OCI-LY1 (cell line): ENCODE data around the gene OSBPL6.

Source experiments
- H2AFZ ChIP-seq: fragments of 200-600 bp; sonication (generic), shearing (Covaris generic); 2 replicates; pipeline ENCODE4 v1.6.0; 2014; ENCODE audit warnings: antibody characterized with exemption, mild to moderate bottlenecking, low read length
- H3F3A ChIP-seq: fragments of 200-600 bp; sonication (generic), shearing (Covaris generic); 2 replicates; pipeline ENCODE4 v1.6.0; 2014; ENCODE audit warnings: mild to moderate bottlenecking, antibody characterized with exemption, low read length, moderate library complexity; ENCODE audit not compliant: insufficient read depth
- H3K27ac ChIP-seq: fragments of 200-600 bp; sonication (generic); 2 replicates; pipeline ENCODE4 v1.5.1; 2014; ENCODE audit warnings: low read length, mixed run types, mild to moderate bottlenecking, low read depth; ENCODE audit not compliant: poor library complexity, severe bottlenecking
- H3K27me3 ChIP-seq: fragments of 200-600 bp; sonication (generic); 2 replicates; pipeline ENCODE4 v1.6.0; 2014; ENCODE audit warnings: antibody characterized with exemption, mild to moderate bottlenecking, low read length, moderate library complexity; ENCODE audit not compliant: insufficient read depth
- H3K36me3 ChIP-seq: fragments of 200-600 bp; sonication (generic); 2 replicates; pipeline ENCODE4 v1.6.1; 2014; ENCODE audit warnings: mild to moderate bottlenecking, antibody characterized with exemption, low read length, moderate library complexity, mixed read lengths; ENCODE audit not compliant: insufficient read depth
- H3K4me1 ChIP-seq: fragments of 200-600 bp; sonication (generic); 2 replicates; pipeline ENCODE4 v1.5.1; 2014; ENCODE audit warnings: mild to moderate bottlenecking, low read length, moderate library complexity; ENCODE audit not compliant: insufficient read depth, severe bottlenecking
- H3K4me2 ChIP-seq: fragments of 200-600 bp; sonication (generic), shearing (Covaris generic); 2 replicates; pipeline ENCODE4 v1.6.1; 2014; ENCODE audit warnings: low read length
- H3K4me3 ChIP-seq: fragments of 200-600 bp; sonication (generic); 2 replicates; pipeline ENCODE4 v1.5.1; 2014; ENCODE audit warnings: low read length, low read depth, mild to moderate bottlenecking, mixed read lengths; ENCODE audit not compliant: poor library complexity, severe bottlenecking
- H3K79me2 ChIP-seq: fragments of 200-600 bp; shearing (Covaris generic); 2 replicates; pipeline ENCODE4 v1.6.1; 2016; ENCODE audit warnings: mixed run types, low read length, mixed read lengths; ENCODE audit not compliant: insufficient read depth
- H3K9ac ChIP-seq: fragments of 200-600 bp; sonication (generic), shearing (Covaris generic); 2 replicates; pipeline ENCODE4 v1.6.1; 2014; ENCODE audit warnings: mild to moderate bottlenecking, low read length, mixed read lengths
- H3K9me2 ChIP-seq: fragments of 200-600 bp; sonication (generic), shearing (Covaris generic); 2 replicates; pipeline ENCODE4 v1.6.1; 2014; ENCODE audit warnings: low read depth, mild to moderate bottlenecking, low read length, mixed read lengths
- H3K9me3 ChIP-seq: fragments of 200-600 bp; shearing (Covaris generic); 2 replicates; pipeline ENCODE4 v1.6.1; 2014; ENCODE audit warnings: low read length, mixed read lengths
- H4K20me1 ChIP-seq: fragments of 200-600 bp; sonication (generic), shearing (Covaris generic); 2 replicates; pipeline ENCODE4 v1.6.0; 2016; ENCODE audit warnings: mild to moderate bottlenecking, low read length; ENCODE audit not compliant: insufficient read depth
- EZH2 ChIP-seq: fragments of 200-600 bp; sonication (generic), shearing (Covaris generic); IDR thresholded peaks from 2 replicates; pipeline ENCODE4 v1.8.0; 2017; ENCODE audit warnings: borderline replicate concordance, mixed run types, mild to moderate bottlenecking, antibody characterized with exemption, low read length, moderate library complexity, mixed read lengths
- TF ChIP-seq, protein P1 (sequence below): fragments of 200-600 bp; sonication (generic), shearing (Covaris generic); IDR thresholded peaks from 2 replicates; pipeline ENCODE4 v1.5.1; 2017; ENCODE audit warnings: mild to moderate bottlenecking, antibody characterized with exemption, low read length, moderate library complexity, mixed read lengths

The OSBPL6 gene

DNA sequence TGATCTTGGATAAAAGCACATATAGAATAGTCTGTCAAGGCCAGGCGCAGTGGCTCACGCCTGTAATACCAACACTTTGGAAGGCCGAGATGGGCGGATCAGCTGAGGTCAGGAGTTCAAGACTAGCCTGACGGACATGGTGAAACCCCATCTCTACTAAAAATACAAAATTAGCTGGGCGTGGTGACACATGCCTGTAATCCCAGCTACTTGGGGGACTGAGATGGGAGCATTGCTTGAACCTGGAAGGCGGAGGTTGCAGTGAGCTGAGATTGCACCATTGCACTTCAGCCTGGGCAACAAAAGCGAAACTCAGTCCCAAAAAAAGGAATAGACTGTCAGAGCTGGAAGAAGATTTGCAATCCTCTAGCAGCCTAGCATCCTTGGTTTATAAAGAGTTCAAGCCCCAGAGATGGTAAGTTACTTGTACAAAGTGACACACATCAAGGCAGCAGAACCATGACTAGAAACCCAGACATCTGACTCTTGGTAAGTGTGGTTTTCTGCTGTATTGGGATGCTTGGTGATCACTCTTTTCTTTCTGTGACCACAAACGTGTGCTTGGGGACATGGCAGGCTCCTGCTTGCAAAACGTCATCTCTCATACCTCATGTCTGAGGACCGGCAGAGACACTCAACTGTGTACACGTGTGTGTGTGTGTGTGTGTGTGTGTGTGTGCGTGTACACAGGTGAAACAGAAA, 69.0 kb downstream of the OSBPL6 start:
- no peaks in the 10 kb centered on the region for H3K9me2 ChIP-seq
- no peaks in the 10 kb centered on the region for H3K9me3 ChIP-seq
- no peaks in the 10 kb centered on the region for H4K20me1 ChIP-seq
- H3K4me1 ChIP-seq, result no peaks in the 10 kb centered on the region
- no peak overlapping the region for H3K4me3 ChIP-seq
- no peak overlapping the region for H3K27ac ChIP-seq
- TF ChIP-seq, protein P1, sequence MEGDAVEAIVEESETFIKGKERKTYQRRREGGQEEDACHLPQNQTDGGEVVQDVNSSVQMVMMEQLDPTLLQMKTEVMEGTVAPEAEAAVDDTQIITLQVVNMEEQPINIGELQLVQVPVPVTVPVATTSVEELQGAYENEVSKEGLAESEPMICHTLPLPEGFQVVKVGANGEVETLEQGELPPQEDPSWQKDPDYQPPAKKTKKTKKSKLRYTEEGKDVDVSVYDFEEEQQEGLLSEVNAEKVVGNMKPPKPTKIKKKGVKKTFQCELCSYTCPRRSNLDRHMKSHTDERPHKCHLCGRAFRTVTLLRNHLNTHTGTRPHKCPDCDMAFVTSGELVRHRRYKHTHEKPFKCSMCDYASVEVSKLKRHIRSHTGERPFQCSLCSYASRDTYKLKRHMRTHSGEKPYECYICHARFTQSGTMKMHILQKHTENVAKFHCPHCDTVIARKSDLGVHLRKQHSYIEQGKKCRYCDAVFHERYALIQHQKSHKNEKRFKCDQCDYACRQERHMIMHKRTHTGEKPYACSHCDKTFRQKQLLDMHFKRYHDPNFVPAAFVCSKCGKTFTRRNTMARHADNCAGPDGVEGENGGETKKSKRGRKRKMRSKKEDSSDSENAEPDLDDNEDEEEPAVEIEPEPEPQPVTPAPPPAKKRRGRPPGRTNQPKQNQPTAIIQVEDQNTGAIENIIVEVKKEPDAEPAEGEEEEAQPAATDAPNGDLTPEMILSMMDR, result no peak
- TF ChIP-seq EZH2, result no peak
- no peak overlapping the region for H3K4me2 ChIP-seq
- no peak overlapping the region for H3K9ac ChIP-seq
- H3K79me2 ChIP-seq, result no peaks in the 10 kb centered on the region
- no peaks in the 10 kb centered on the region for H3K27me3 ChIP-seq
- no peaks in the 10 kb centered on the region for H3F3A ChIP-seq
- H2AFZ ChIP-seq, result no peak overlapping the region
- H3K36me3 ChIP-seq, result no peaks in the 10 kb centered on the region

DNA sequence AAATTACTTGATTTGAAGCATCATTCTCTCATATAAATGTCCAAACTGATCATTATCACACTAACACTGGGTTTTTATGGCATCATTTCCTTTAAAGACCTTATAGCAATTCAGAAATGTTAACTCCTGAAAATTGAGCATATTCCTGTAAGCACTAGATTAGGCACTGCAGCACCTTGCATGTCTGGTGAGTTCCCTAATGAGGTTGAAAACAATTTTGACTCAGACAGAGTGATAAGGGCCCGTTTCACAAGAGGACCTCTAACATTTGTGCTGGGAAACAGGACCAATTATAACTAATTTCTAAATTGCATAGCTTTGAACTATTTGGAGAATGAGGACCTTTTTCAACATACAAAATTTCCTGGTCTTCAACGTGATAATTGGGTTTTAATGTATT, 69.9 kb downstream of the OSBPL6 start:
- no peak overlapping the region for H3K4me2 ChIP-seq
- H3K36me3 ChIP-seq, result no peaks in the 10 kb centered on the region
- H3K27me3 ChIP-seq, result no peaks in the 10 kb centered on the region
- no peaks in the 10 kb centered on the region for H4K20me1 ChIP-seq
- no peaks in the 10 kb centered on the region for H3K4me1 ChIP-seq
- no peaks in the 10 kb centered on the region for H3K9me3 ChIP-seq
- no peak overlapping the region for H3K4me3 ChIP-seq
- H3K27ac ChIP-seq, result no peak overlapping the region
- no peaks in the 10 kb centered on the region for H3F3A ChIP-seq
- no peaks in the 10 kb centered on the region for H3K9me2 ChIP-seq
- no peak overlapping the region for H3K9ac ChIP-seq
- no peak for TF ChIP-seq EZH2
- no peaks in the 10 kb centered on the region for H3K79me2 ChIP-seq
- H2AFZ ChIP-seq, result no peak overlapping the region

DNA sequence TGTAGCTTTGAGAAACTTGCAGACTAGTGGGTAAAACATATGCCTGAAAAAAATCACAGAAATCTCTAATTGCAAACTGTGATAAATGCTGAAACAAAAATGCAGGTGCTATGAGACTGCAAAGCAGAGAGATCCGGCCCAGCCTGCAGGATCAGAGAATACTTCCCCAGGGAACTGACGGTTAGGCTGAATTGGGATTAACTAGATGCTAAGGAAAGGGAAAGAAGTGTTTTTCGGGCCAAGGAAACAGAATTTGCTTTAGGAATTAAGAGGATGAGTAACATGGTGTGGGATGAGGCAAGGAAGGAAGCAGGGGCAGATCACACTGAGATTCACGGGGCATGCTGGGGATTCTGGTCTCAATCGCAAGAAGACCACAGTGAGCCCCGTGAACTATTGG, 71.5 kb downstream of the OSBPL6 start:
- H4K20me1 ChIP-seq, result no peaks in the 10 kb centered on the region
- no peaks in the 10 kb centered on the region for H3K36me3 ChIP-seq
- TF ChIP-seq, protein P1, result no peak
- no peak for TF ChIP-seq EZH2
- no peaks in the 10 kb centered on the region for H3K4me1 ChIP-seq
- no peaks in the 10 kb centered on the region for H3K9me2 ChIP-seq
- H2AFZ ChIP-seq, result no peak overlapping the region
- H3K9ac ChIP-seq, result no peak overlapping the region
- no peaks in the 10 kb centered on the region for H3K27me3 ChIP-seq
- no peak overlapping the region for H3K27ac ChIP-seq
- H3K9me3 ChIP-seq, result no peaks in the 10 kb centered on the region
- H3K4me3 ChIP-seq, result no peak overlapping the region
- no peaks in the 10 kb centered on the region for H3K79me2 ChIP-seq
- H3K4me2 ChIP-seq, result no peak overlapping the region
- H3F3A ChIP-seq, result no peaks in the 10 kb centered on the region

DNA sequence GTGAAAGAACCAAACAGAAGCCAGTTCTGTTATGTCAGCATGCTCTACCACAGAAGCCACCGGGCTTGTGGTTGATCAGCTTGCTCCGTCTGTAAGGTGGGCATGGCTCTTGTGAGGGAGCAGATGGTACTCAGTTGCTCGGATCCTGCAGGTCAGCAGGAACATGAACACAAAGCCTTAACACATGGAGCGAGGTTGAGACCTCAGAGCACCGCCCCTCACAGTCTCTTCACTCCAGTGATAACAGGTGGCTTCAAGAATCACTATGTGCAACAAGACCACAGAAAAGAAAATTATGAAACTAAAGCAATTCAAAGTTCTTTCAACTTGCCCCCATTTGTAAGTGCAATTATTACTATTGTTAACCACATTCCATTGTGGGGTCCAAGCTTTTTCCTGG, 72.1 kb downstream of the OSBPL6 start:
- Histone ChIP-seq H3K9me3 (no peaks in the 10 kb centered on the region), H3K27me3 (no peaks in the 10 kb centered on the region), H3K4me2 (no peak overlapping the region), H4K20me1 (no peaks in the 10 kb centered on the region), H3K9me2 (no peaks in the 10 kb centered on the region), H3K27ac (no peak overlapping the region), H3K4me1 (no peaks in the 10 kb centered on the region), H3F3A (no peaks in the 10 kb centered on the region), H2AFZ (no peak overlapping the region), H3K79me2 (no peaks in the 10 kb centered on the region), H3K36me3 (no peaks in the 10 kb centered on the region), H3K9ac (no peak overlapping the region), H3K4me3 (no peak overlapping the region)
- TF ChIP-seq, protein P1, result no peak
- TF ChIP-seq EZH2, result no peak
